ENCODE data around the gene ECHS1. TPM values are rescaled to one million over a fixed set of nuclear protein-coding genes. Genes with fewer than 3 reads are reported as not detected.

Gene ECHS1
- total RNA-seq, 1 experiment from 2014 or later = 100 TPM

DNA sequence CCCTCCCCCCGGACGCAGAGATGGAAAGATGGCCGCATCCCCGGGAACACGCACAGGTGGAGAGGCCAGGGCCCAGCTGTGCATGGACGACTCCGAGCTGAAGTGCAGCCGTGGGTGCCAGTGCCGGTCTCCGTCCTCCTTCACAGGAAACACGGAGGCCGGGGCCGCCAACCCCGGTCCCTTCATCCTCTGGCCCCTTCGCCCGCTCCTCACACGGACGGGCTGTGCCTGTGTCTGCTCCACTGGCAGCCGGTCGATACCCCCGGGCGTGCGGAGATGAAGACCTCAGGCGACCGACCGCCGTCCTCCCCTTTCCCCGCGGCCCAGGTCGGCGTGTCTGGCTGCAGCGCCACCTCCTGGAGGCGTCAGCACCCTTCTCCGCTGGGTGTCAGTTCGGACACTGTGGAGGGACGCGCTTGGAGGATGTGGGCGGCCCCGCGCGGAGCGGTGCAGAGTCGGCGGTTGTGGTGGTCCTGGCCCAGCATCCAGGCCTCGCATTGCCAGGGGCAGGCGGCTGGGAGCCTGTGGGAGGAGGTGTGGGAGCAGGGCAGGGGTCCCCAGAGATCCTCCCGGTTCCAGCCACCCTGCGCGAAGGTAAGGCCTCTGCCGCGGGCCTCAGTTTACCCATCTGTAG lies 54.5 kb downstream of the ECHS1 start:
- in situ Hi-C loops (cut with HindIII; ENCODE audit: low pct_unique_long_range_greater_than_20kb, low sequenced_read_pairs) = no loop called here
- DNase-seq (ENCODE audit: low read depth) = peak; percentile 69

DNA sequence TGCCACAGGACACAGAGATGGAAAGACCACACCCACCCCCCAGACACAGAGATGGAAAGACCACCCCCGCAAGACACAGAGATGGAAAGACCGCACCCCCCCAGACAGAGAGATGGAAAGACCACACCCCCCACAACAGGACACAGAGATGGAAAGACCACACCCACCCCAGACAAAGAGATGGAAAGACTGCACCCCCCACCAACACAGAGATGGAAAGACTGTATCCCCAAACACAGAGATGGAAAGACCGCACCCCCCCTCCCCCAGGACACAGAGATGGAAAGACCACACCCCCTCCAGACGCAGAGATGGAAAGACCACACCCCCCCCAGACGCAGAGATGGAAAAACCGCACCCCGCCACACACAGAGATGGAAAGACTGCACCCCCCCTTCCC lies 56.4 kb downstream of the ECHS1 start:
- DNase-seq (ENCODE audit: low read depth) = no peak
- in situ Hi-C loops (cut with HindIII; ENCODE audit: low pct_unique_long_range_greater_than_20kb, low sequenced_read_pairs) = no loop called here

DNA sequence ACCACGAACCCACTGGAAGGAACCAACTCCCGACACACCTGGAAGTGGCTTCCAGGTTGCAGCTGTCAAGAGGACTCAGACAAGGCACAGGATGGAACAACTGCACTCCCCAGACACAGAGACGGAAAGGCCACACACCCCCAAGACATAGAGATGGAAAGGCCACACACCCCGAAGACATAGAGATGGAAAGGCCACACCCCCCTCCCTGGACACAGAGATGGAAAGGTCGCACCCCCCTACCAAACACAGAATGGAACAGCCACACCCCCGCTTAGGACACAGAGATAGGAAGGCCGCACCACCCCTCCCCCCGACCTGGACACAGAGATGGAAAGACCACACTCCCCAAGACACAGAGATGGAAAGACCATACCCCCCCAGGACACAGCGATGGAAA lies 56.9 kb downstream of the ECHS1 start:
- no peak for DNase-seq (ENCODE audit: low read depth)
- in situ Hi-C loops (cut with HindIII; ENCODE audit: low pct_unique_long_range_greater_than_20kb, low sequenced_read_pairs) = no loop called here

DNA sequence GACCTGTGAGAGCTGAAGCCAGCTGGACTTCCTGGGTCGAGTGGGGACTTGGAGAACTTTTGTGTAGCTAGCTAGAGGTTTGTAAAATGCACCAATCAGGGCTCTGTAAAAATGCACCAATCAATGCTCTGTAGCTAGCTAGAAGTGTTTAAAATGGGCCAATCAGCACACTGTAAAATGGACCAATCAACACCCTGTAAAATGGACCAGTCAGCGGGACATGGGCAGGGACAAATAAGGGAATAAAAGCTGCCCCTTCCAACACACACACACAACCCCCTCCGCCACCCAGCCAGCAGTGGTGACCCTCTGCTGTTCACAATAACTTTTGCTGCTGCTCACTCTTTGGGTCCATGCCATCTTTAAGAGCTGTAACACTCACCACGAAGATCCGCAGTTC lies 57.3 kb downstream of the ECHS1 start:
- in situ Hi-C loops (cut with HindIII; ENCODE audit: low pct_unique_long_range_greater_than_20kb, low sequenced_read_pairs) = no loop called here
- DNase-seq (ENCODE audit: low read depth) = peak; percentile 39

DNA sequence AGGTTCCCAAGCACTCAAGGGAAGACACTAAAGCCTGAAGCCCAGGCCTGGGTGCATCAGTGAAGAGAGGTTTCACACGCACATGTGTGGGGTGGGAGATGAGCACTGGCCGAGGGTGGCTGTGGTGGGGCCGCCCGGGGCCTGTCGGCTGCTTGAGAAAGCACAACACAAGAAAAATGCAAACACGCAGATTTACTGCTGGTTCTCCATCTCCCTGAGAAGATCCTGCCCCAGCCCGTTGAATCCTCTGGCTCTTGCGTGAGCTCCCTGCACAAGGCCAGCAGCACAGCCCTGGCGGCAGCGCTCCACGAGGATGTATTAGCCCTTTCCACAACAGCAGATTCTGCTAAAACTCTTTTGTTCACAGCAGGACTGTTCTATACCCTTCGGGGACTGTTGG lies 58.2 kb downstream of the ECHS1 start:
- no peak for DNase-seq (ENCODE audit: low read depth)
- in situ Hi-C loops (cut with HindIII; ENCODE audit: low pct_unique_long_range_greater_than_20kb, low sequenced_read_pairs) = no loop called here

DNA sequence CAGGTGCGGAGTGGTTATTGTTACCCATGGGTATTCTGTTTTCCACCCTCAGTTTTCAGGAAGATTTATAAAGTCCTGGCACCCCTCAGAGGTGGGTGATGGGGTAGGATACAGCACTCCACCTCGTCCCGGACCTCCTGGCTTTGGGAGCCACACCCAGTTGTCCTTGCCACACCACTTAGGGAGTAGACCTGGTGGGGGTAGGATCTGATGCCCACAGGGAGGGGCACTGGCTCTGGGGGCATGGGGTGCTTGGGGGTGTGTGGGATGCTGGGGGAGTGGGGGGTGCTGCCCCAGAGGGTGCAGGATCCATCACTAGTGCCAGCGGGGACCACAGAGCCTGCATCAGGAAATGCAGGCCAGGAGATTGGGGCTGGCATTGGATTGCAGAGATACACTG lies 60.0 kb downstream of the ECHS1 start:
- no peak for DNase-seq (ENCODE audit: low read depth)
- in situ Hi-C loops (cut with HindIII; ENCODE audit: low pct_unique_long_range_greater_than_20kb, low sequenced_read_pairs) = no loop called here

DNA sequence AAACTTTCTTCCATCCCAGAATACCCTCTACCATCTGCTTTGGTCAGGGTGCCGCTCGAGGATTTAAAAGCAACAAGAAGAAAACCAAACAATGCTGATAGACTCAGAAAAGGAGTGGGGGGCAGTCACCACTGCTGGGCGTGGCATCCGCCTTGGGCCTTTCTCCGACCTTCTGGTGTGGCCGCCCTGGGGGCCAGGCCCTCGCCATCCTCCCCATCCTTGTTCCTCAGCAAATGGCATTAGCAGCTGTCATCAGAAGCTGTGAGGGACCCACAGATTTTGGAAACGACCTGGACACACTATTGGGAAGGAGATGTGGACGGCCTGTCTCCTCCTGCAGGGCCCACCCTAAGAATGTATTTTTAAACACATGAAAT lies 60.4 kb downstream of the ECHS1 start:
- in situ Hi-C loops (cut with HindIII; ENCODE audit: low pct_unique_long_range_greater_than_20kb, low sequenced_read_pairs) = no loop called here
- no peak for DNase-seq (ENCODE audit: low read depth)

Other genes with a start within 250 kb of the ECHS1 start
- gene KNDC1, start 213.1 kb downstream of the ECHS1 start, total RNA-seq (2014; rRNA removed; shearing (Covaris generic); ENCODE audit: low replicate concordance) = 0.90 and 1.1 TPM in 2 replicates
- not detected in 2 replicates for gene UTF1, start 143.1 kb downstream of the ECHS1 start, total RNA-seq (2014; rRNA removed; shearing (Covaris generic); ENCODE audit: low replicate concordance)
- not detected in 2 replicates for gene VENTX, start 135.5 kb downstream of the ECHS1 start, total RNA-seq (2014; rRNA removed; shearing (Covaris generic); ENCODE audit: low replicate concordance)
- 0.55 and 2.9 TPM in 2 replicates for gene ADAM8, start 96.5 kb downstream of the ECHS1 start, total RNA-seq (2014; rRNA removed; shearing (Covaris generic); ENCODE audit: low replicate concordance)
- 73.2 and 76.2 TPM in 2 replicates for gene TUBGCP2, start 64.5 kb downstream of the ECHS1 start, total RNA-seq (2014; rRNA removed; shearing (Covaris generic); ENCODE audit: low replicate concordance)
- gene ZNF511, start 64.4 kb downstream of the ECHS1 start, total RNA-seq (2014; rRNA removed; shearing (Covaris generic); ENCODE audit: low replicate concordance) = 74.5 and 97.5 TPM in 2 replicates
- not detected in 2 replicates for gene CALY, start 36.5 kb downstream of the ECHS1 start, total RNA-seq (2014; rRNA removed; shearing (Covaris generic); ENCODE audit: low replicate concordance)
- not detected in 2 replicates for gene PRAP1, start 26.0 kb downstream of the ECHS1 start, total RNA-seq (2014; rRNA removed; shearing (Covaris generic); ENCODE audit: low replicate concordance)
- gene FUOM, start 15.3 kb downstream of the ECHS1 start, total RNA-seq (2014; rRNA removed; shearing (Covaris generic); ENCODE audit: low replicate concordance) = 26.6 and 38.3 TPM in 2 replicates
- gene PAOX, start 5.9 kb upstream of the ECHS1 start, total RNA-seq (2014; rRNA removed; shearing (Covaris generic); ENCODE audit: low replicate concordance) = 12.1 and 16.9 TPM in 2 replicates
- gene MTG1, start 20.8 kb upstream of the ECHS1 start, total RNA-seq (2014; rRNA removed; shearing (Covaris generic); ENCODE audit: low replicate concordance) = 65.6 and 75.7 TPM in 2 replicates
- gene SPRN, start 51.3 kb upstream of the ECHS1 start, total RNA-seq (2014; rRNA removed; shearing (Covaris generic); ENCODE audit: low replicate concordance) = not detected in 2 replicates
- 0.27 TPM in 1 of 2 replicates, not detected in the other for gene SCART1, start 80.6 kb upstream of the ECHS1 start, total RNA-seq (2014; rRNA removed; shearing (Covaris generic); ENCODE audit: low replicate concordance)
- not detected in 2 replicates for gene CYP2E1, start 154.0 kb upstream of the ECHS1 start, total RNA-seq (2014; rRNA removed; shearing (Covaris generic); ENCODE audit: low replicate concordance)
- gene SYCE1, start 192.2 kb upstream of the ECHS1 start, total RNA-seq (2014; rRNA removed; shearing (Covaris generic); ENCODE audit: low replicate concordance) = not detected in 2 replicates

All from Caki2 (cell line).